OCI-LY1 (cell line): Measurements from ENCODE around the gene INPP5A.

ENCODE experiments used
- H2AFZ ChIP-seq: fragments of 200-600 bp; sonication (generic), shearing (Covaris generic); 2 replicates; pipeline ENCODE4 v1.6.0; 2014; ENCODE audit warnings: antibody characterized with exemption, mild to moderate bottlenecking, low read length
- H3F3A ChIP-seq: fragments of 200-600 bp; sonication (generic), shearing (Covaris generic); 2 replicates; pipeline ENCODE4 v1.6.0; 2014; ENCODE audit warnings: mild to moderate bottlenecking, antibody characterized with exemption, low read length, moderate library complexity; ENCODE audit not compliant: insufficient read depth
- H3K27ac ChIP-seq: fragments of 200-600 bp; sonication (generic); 2 replicates; pipeline ENCODE4 v1.5.1; 2014; ENCODE audit warnings: low read length, mixed run types, mild to moderate bottlenecking, low read depth; ENCODE audit not compliant: poor library complexity, severe bottlenecking
- H3K27me3 ChIP-seq: fragments of 200-600 bp; sonication (generic); 2 replicates; pipeline ENCODE4 v1.6.0; 2014; ENCODE audit warnings: antibody characterized with exemption, mild to moderate bottlenecking, low read length, moderate library complexity; ENCODE audit not compliant: insufficient read depth
- H3K36me3 ChIP-seq: fragments of 200-600 bp; sonication (generic); 2 replicates; pipeline ENCODE4 v1.6.1; 2014; ENCODE audit warnings: mild to moderate bottlenecking, antibody characterized with exemption, low read length, moderate library complexity, mixed read lengths; ENCODE audit not compliant: insufficient read depth
- H3K4me1 ChIP-seq: fragments of 200-600 bp; sonication (generic); 2 replicates; pipeline ENCODE4 v1.5.1; 2014; ENCODE audit warnings: mild to moderate bottlenecking, low read length, moderate library complexity; ENCODE audit not compliant: insufficient read depth, severe bottlenecking
- H3K4me2 ChIP-seq: fragments of 200-600 bp; sonication (generic), shearing (Covaris generic); 2 replicates; pipeline ENCODE4 v1.6.1; 2014; ENCODE audit warnings: low read length
- H3K4me3 ChIP-seq: fragments of 200-600 bp; sonication (generic); 2 replicates; pipeline ENCODE4 v1.5.1; 2014; ENCODE audit warnings: low read length, low read depth, mild to moderate bottlenecking, mixed read lengths; ENCODE audit not compliant: poor library complexity, severe bottlenecking
- H3K79me2 ChIP-seq: fragments of 200-600 bp; shearing (Covaris generic); 2 replicates; pipeline ENCODE4 v1.6.1; 2016; ENCODE audit warnings: mixed run types, low read length, mixed read lengths; ENCODE audit not compliant: insufficient read depth
- H3K9ac ChIP-seq: fragments of 200-600 bp; sonication (generic), shearing (Covaris generic); 2 replicates; pipeline ENCODE4 v1.6.1; 2014; ENCODE audit warnings: mild to moderate bottlenecking, low read length, mixed read lengths
- H3K9me2 ChIP-seq: fragments of 200-600 bp; sonication (generic), shearing (Covaris generic); 2 replicates; pipeline ENCODE4 v1.6.1; 2014; ENCODE audit warnings: low read depth, mild to moderate bottlenecking, low read length, mixed read lengths
- H3K9me3 ChIP-seq: fragments of 200-600 bp; shearing (Covaris generic); 2 replicates; pipeline ENCODE4 v1.6.1; 2014; ENCODE audit warnings: low read length, mixed read lengths
- H4K20me1 ChIP-seq: fragments of 200-600 bp; sonication (generic), shearing (Covaris generic); 2 replicates; pipeline ENCODE4 v1.6.0; 2016; ENCODE audit warnings: mild to moderate bottlenecking, low read length; ENCODE audit not compliant: insufficient read depth
- EZH2 ChIP-seq: fragments of 200-600 bp; sonication (generic), shearing (Covaris generic); IDR thresholded peaks from 2 replicates; pipeline ENCODE4 v1.8.0; 2017; ENCODE audit warnings: borderline replicate concordance, mixed run types, mild to moderate bottlenecking, antibody characterized with exemption, low read length, moderate library complexity, mixed read lengths
- TF ChIP-seq, protein P1 (sequence below): fragments of 200-600 bp; sonication (generic), shearing (Covaris generic); IDR thresholded peaks from 2 replicates; pipeline ENCODE4 v1.5.1; 2017; ENCODE audit warnings: mild to moderate bottlenecking, antibody characterized with exemption, low read length, moderate library complexity, mixed read lengths

Gene INPP5A

DNA sequence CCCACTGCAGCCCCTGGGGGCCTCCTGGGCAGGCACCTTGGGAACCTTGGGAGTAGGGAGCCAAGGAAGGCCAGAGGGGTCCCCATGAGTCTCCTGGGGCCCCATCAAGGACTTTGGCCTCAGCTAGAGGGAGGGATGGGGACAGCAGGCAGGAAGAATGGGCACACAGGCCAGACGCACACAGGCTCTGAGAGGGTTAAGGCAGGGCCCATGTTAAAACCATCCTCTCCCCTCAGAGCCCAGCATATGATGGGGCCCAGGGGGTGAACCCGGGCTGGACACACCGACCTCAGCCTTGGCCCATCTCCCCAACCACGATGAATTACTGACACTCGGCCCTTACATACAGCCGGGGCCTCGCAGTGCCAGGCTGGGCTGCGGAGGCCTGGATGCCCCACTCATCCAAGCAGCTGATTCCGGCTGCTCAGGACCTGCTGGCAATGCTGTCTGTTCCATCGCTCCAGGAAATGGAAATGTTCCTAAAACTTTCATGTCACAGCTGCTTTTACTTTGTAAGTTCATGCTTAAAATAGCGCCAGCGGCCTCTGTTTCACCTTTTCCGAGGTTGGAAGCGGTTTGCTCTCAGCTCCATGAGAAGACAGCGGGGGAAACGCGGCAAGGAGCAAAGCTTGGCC, 17.3 kb upstream of the INPP5A start:
- Histone ChIP-seq H3K27ac (no peak overlapping the region), H3F3A (no peaks in the 10 kb centered on the region), H3K4me3 (no peak overlapping the region), H3K4me1 (no peaks in the 10 kb centered on the region), H3K36me3 (no peaks in the 10 kb centered on the region), H3K9ac (no peak overlapping the region), H4K20me1 (no peaks in the 10 kb centered on the region), H3K4me2 (no peak overlapping the region), H2AFZ (no peak overlapping the region), H3K27me3 (no peaks in the 10 kb centered on the region; the same call in 1 of the 2 replicates), H3K79me2 (no peaks in the 10 kb centered on the region), H3K9me2 (no peaks in the 10 kb centered on the region), H3K9me3 (no peaks in the 10 kb centered on the region)
- TF ChIP-seq, protein P1, sequence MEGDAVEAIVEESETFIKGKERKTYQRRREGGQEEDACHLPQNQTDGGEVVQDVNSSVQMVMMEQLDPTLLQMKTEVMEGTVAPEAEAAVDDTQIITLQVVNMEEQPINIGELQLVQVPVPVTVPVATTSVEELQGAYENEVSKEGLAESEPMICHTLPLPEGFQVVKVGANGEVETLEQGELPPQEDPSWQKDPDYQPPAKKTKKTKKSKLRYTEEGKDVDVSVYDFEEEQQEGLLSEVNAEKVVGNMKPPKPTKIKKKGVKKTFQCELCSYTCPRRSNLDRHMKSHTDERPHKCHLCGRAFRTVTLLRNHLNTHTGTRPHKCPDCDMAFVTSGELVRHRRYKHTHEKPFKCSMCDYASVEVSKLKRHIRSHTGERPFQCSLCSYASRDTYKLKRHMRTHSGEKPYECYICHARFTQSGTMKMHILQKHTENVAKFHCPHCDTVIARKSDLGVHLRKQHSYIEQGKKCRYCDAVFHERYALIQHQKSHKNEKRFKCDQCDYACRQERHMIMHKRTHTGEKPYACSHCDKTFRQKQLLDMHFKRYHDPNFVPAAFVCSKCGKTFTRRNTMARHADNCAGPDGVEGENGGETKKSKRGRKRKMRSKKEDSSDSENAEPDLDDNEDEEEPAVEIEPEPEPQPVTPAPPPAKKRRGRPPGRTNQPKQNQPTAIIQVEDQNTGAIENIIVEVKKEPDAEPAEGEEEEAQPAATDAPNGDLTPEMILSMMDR: no peak
- no peak for TF ChIP-seq EZH2

DNA sequence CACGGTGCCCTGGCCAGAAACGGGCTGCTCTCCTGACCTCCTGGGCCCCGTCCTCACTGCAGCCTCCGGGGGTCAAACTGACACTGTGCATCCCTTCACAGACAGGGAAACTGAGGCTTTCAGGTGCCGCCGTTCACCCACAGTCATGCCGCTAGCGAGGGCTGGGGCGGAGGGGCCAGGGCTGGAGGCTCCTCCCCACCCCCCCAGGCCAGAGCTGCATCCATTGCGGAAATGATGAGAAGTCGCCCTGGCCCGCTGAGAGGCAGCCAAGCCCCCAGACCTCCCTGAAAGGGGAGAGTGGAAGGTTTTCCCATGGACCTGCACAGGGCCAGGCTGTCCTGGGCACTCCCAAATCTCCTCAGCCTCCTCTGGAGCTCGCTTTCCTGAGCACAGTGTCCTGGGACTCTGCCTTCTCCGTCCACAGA, 16.5 kb upstream of the INPP5A start:
- no peak for TF ChIP-seq EZH2
- TF ChIP-seq, protein P1: no peak
- H3K79me2 ChIP-seq: no peaks in the 10 kb centered on the region
- H3K4me2 ChIP-seq: no peak overlapping the region
- H3K9me3 ChIP-seq: no peaks in the 10 kb centered on the region
- H3K9me2 ChIP-seq: no peaks in the 10 kb centered on the region
- no peaks in the 10 kb centered on the region for H3F3A ChIP-seq
- H4K20me1 ChIP-seq: no peaks in the 10 kb centered on the region
- H3K27ac ChIP-seq: no peak overlapping the region
- H3K36me3 ChIP-seq: no peaks in the 10 kb centered on the region
- H2AFZ ChIP-seq: no peak overlapping the region
- no peak overlapping the region for H3K4me3 ChIP-seq
- H3K27me3 ChIP-seq: no peaks in the 10 kb centered on the region; the same call in 1 of the 2 replicates
- no peak overlapping the region for H3K9ac ChIP-seq
- H3K4me1 ChIP-seq: no peaks in the 10 kb centered on the region

DNA sequence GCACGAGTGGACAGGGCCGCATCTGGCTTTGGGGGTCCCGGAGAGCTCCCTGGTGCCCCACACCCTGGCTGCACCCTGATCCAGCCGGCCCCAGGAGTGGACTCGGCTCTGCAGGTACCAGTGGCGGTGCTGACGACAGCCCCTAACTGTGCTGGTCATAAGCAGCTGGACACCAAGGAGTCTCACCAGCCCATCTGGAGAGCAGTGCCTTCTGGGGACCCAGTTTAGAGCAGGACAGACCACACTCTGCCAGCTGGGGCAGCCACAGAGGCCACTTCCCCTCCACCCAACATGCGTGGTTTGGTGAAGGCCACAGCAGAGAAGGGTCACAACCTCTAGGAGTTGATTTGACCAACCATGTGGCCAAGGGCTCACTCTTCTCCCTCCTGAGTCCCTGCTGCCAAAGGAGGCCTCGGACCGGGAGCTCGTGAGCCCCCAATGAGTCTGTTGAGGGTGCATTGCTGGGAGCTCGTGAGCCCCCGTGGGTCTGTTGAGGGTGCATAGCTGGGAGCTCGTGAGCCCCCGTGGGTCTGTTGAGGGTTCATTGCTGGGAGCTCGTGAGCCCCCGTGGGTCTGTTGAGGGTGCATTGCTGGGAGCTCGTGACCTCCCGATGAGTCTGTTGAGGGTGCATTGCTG, 16.0 kb upstream of the INPP5A start:
- TF ChIP-seq, protein P1: no peak
- no peak for TF ChIP-seq EZH2
- Histone ChIP-seq H3K79me2 (no peaks in the 10 kb centered on the region), H3K4me3 (no peak overlapping the region), H3K27me3 (no peaks in the 10 kb centered on the region; the same call in 1 of the 2 replicates), H3K4me1 (no peaks in the 10 kb centered on the region), H2AFZ (no peak overlapping the region), H3F3A (no peaks in the 10 kb centered on the region), H3K9ac (no peak overlapping the region), H3K36me3 (no peaks in the 10 kb centered on the region), H4K20me1 (no peaks in the 10 kb centered on the region), H3K9me3 (no peaks in the 10 kb centered on the region), H3K4me2 (no peak overlapping the region), H3K9me2 (no peaks in the 10 kb centered on the region), H3K27ac (no peak overlapping the region)
